Body of pancreas (tissue), 4 donors: ENCODE measurements around the gene PLD1. TPM values are rescaled to one million over a fixed set of nuclear protein-coding genes. Genes with fewer than 3 reads are reported as not detected.

ENCODE experiments used
- ATAC-seq: fragments of 150-250 bp; one replicate; pipeline ENCODE4 v1.9.1; 2016
- DNase-seq, 4 donors: peaks; one replicate each; pipeline ENCODE4 v3.0.0-alpha.2; 2019
- H3K27ac ChIP-seq, 4 donors: fragments of 200-600 bp; sonication (generic); 1 replicate in 3 of 4; 2 replicates in 1 of 4; pipeline versions ENCODE4 v1.5.1 to v1.6.1; 2016 to 2019; ENCODE audit warnings: mild to moderate bottlenecking in 1 of 4, mixed read lengths in 1 of 4, moderate library complexity in 1 of 4
- H3K27me3 ChIP-seq, 2 donors: fragments of 200-600 bp; sonication (generic); one replicate each; pipeline ENCODE4 v1.6.0; 2016; ENCODE audit warnings: mild to moderate bottlenecking in 1 of 2
- H3K36me3 ChIP-seq, 2 donors: fragments of 200-600 bp; sonication (generic); replicated peaks in 1 of 2; 2 replicates each; pipeline ENCODE4 v1.5.1; 2016; ENCODE audit warnings: low read depth in 2 of 2; ENCODE audit not compliant: insufficient read depth in 1 of 2
- H3K4me1 ChIP-seq: fragments of 200-600 bp; sonication (generic); one replicate; pipeline ENCODE4 v1.6.0; 2016
- H3K4me3 ChIP-seq, 2 donors: fragments of 200-600 bp; sonication (generic); 1 replicate in 1 of 2; 2 replicates in 1 of 2; pipeline ENCODE4 v1.5.1; 2016 to 2019
- H3K9me3 ChIP-seq, 3 donors: fragments of 200-600 bp; sonication (generic); 1 replicate in 2 of 3; 2 replicates in 1 of 3; pipeline ENCODE4 v1.5.1; 2016
- POLR2A ChIP-seq, 3 donors: fragments of 450-650 bp; IDR thresholded peaks; one replicate each; pipeline ENCODE4 v1.6.1; 2016; ENCODE audit warnings: antibody characterized with exemption in 3 of 3, mild to moderate bottlenecking in 2 of 3
- WGBS, 2 donors: methylation state at CpG; one replicate each; pipeline ENCODE4 v1.1.5; 2017; 5-methylcytosine and 5-hydroxymethylcytosine counted together
- intact Hi-C: fragments of 100-400 bp; cut with DNase I; formaldehyde crosslinking; loops from one replicate; pipeline ENCODE4 v1.15.1; 2023
- total RNA-seq, 2 donors: library from RNA; depleted of rRNA; stranded (reverse); fragments of >200 nt; gene quantifications; one replicate each; pipeline ENCODE4 v1.1.0, GENCODE V29; 2016
- TF ChIP-seq, protein P1 (sequence below), 7 experiments: fragments of 450-650 bp in 4 of 7; fragments of 200-600 bp in 3 of 7; sonication (generic) in 3 of 7; IDR thresholded peaks; one replicate each; pipeline ENCODE4 v1.5.1; 2016 to 2019; ENCODE audit warnings: antibody characterized with exemption in 7 of 7

The PLD1 gene
- total RNA-seq, 2 donors from 2014 or later, result 60.4 to 96.2 TPM

DNA sequence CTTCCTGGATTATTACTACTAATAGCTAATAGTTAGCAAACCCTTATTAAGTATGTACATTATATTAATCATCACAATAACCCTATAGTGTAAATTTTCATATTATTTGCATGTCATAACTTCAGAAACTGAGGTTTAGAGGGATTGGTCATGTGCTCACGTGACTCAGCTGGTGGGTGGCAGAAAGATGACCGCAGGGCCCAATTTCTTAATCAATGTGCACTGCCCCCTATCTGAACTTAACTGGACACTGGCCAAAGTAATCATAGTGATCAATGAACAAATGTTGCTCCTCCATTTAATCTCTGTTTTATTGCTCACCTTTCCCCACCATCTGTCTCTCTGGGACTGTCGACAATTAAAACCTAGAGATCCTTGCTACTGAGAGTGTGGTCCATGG, 52.2 kb downstream of the PLD1 start:
- TF ChIP-seq, protein P1, sequence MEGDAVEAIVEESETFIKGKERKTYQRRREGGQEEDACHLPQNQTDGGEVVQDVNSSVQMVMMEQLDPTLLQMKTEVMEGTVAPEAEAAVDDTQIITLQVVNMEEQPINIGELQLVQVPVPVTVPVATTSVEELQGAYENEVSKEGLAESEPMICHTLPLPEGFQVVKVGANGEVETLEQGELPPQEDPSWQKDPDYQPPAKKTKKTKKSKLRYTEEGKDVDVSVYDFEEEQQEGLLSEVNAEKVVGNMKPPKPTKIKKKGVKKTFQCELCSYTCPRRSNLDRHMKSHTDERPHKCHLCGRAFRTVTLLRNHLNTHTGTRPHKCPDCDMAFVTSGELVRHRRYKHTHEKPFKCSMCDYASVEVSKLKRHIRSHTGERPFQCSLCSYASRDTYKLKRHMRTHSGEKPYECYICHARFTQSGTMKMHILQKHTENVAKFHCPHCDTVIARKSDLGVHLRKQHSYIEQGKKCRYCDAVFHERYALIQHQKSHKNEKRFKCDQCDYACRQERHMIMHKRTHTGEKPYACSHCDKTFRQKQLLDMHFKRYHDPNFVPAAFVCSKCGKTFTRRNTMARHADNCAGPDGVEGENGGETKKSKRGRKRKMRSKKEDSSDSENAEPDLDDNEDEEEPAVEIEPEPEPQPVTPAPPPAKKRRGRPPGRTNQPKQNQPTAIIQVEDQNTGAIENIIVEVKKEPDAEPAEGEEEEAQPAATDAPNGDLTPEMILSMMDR (IDR thresholded peaks at IDR 0.05), result no peak
- no peak for TF ChIP-seq POLR2A (IDR thresholded peaks at IDR 0.05)
- Histone ChIP-seq H3K4me3 (no peak overlapping the region), H3K27ac (peak overlapping the region in 2 of 4 donors; percentile 7 to 20), H3K27me3 (no peaks in the 10 kb centered on the region), H3K9me3 (no peaks in the 10 kb centered on the region), H3K4me1 (peaks cover 27% of the 10 kb centered on the region), H3K36me3 (no peaks in the 10 kb centered on the region)
- intact Hi-C loops, result no loop called here
- WGBS, 2 donors, result 49 to 69% methylated on average over 3 of the region's 3 CpGs
- no peak for DNase-seq
- no peak for ATAC-seq

DNA sequence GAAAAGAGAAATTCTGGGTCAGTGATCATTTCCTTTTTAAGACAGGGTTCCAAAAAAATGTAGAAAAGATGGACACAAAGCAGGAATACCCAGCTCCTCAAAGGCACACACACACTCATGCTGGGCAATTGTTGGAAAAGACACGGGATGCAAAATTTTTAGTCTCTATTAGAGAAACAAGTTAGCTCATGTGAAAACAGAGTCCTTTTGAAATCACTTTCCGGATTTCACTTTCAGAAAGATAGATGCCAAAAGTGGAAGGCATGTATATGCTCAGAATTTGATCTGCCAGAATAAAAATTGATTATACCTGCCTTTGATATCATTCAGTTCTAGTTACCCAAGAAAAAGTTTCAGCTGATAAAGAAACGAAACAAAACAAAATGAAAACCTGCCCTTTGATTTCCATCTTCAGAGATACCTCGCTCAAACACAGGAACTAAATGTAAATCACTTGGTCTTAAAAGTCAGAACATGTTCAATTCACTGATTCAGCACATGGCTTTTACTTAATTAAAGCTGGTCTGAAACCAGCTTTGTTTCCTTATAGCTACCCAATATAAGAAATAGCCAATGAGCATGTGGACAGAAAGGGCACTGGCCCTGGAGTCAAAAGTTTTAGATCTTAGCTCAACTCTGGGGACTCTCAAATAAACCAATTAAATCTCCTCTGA, 52.8 kb downstream of the PLD1 start:
- intact Hi-C loops, result no loop called here
- Histone ChIP-seq H3K4me3 (no peak overlapping the region), H3K36me3 (no peaks in the 10 kb centered on the region), H3K4me1 (peaks cover 29% of the 10 kb centered on the region), H3K27ac (peak overlapping the region in 2 of 4 donors; percentile 7 to 26), H3K27me3 (no peaks in the 10 kb centered on the region), H3K9me3 (no peaks in the 10 kb centered on the region)
- DNase-seq (no peak), ATAC-seq (no peak)
- 33 to 34% methylated on average over 4 of the region's 4 CpGs for WGBS, 2 donors
- TF ChIP-seq, protein P1 (IDR thresholded peaks at IDR 0.05), result no peak
- no peak for TF ChIP-seq POLR2A (IDR thresholded peaks at IDR 0.05)

GRCh38 chr3:171755656-171756055, 54.6 kb downstream of the PLD1 start:
- no peaks in the 10 kb centered on the region for H3K9me3 ChIP-seq
- H3K36me3 ChIP-seq, result no peaks in the 10 kb centered on the region
- peaks cover 29% of the 10 kb centered on the region for H3K4me1 ChIP-seq
- no peak for TF ChIP-seq POLR2A (IDR thresholded peaks at IDR 0.05)
- TF ChIP-seq, protein P1 (IDR thresholded peaks at IDR 0.05), result no peak
- intact Hi-C loops, result no loop called here
- no peaks in the 10 kb centered on the region for H3K27me3 ChIP-seq
- WGBS, 2 donors, result 87 to 97% methylated on average over 1 of the region's 1 CpG
- ATAC-seq, result no peak
- H3K4me3 ChIP-seq, result no peak overlapping the region
- no peak overlapping the region for H3K27ac ChIP-seq
- no peak for DNase-seq

- 63 to 70% methylated on average over 2 of the region's 2 CpGs for WGBS, 2 donors
- H3K36me3 ChIP-seq, result no peaks in the 10 kb centered on the region
- peaks cover 29% of the 10 kb centered on the region for H3K4me1 ChIP-seq
- ATAC-seq (no peak), DNase-seq (no peak)
- no peaks in the 10 kb centered on the region for H3K27me3 ChIP-seq
- intact Hi-C loops, result no loop called here
- no peak overlapping the region for H3K4me3 ChIP-seq
- H3K9me3 ChIP-seq, result no peaks in the 10 kb centered on the region
- no peak overlapping the region for H3K27ac ChIP-seq
- TF ChIP-seq, protein P1 (IDR thresholded peaks at IDR 0.05), result no peak
- no peak for TF ChIP-seq POLR2A (IDR thresholded peaks at IDR 0.05)
These were observed 55.2 kb downstream of the PLD1 start for GRCh38 chr3:171755015-171755589.
